A549 (cell line): ENCODE data around the gene NCOA7. TPM values are rescaled to one million over a fixed set of nuclear protein-coding genes. Genes with fewer than 3 reads are reported as not detected.
A peak's percentile ranks its signal among the peaks of the same experiment; 100 is the strongest.
"Not testable (repeated sequence)": the region's sequence is repeated elsewhere in the genome, so short reads cannot be mapped to it uniquely, and the experiment has no call there.

Experiments
- ATAC-seq, 2 experiments: fragments of 200-7000 bp in 1 of 2; fragments of >200 bp in 1 of 2; cut with Nextera tagmentation in 1 of 2; cut with Tn5 transposase in 1 of 2; 3 replicates each; pipeline versions ENCODE4 v1.8.0 to v1.9.1; 2018 to 2020; ENCODE audit warnings: mild to moderate bottlenecking in 1 of 2, moderate library complexity in 1 of 2
- CTCF ChIA-PET: fragments of 300-600 bp; sonication (Branson Sonifier 250); formaldehyde crosslinking; extraction: SDS; loops from one replicate; lab custom pipeline; 2021; ENCODE audit warnings: antibody characterized with exemption, inconsistent platforms; lab: Yijun Ruan, JAX
- POLR2A ChIA-PET: fragments of 350-600 bp; formaldehyde crosslinking; extraction: SDS; loops from one replicate; lab custom pipeline; 2021; ENCODE audit warnings: antibody characterized with exemption, inconsistent platforms; lab: Yijun Ruan, JAX
- DNase-seq, 2 experiments: peaks; one replicate each; pipeline versions ENCODE4 v3.0.0 to v3.0.0-alpha.2; 2011 to 2016; ENCODE audit warnings: low read depth in 1 of 2, low spot score in 1 of 2
- FAIRE-seq: peaks from 2 replicates; lab custom pipeline; 2011; peaks lifted over from hg19 to GRCh38; lab: Jason Lieb, UNC
- H3K27ac ChIP-seq, 2 experiments: fragments of >200 bp; sonication (Bioruptor Twin); formaldehyde crosslinking; 3 replicates each; pipeline ENCODE4 v1.5.1; 2016 to 2017
- H3K4me1 ChIP-seq: fragments of >200 bp; sonication (Bioruptor Twin); formaldehyde crosslinking; 3 replicates; pipeline ENCODE4 v1.6.1; 2016
- H3K4me2 ChIP-seq: fragments of >200 bp; sonication (Bioruptor Twin); formaldehyde crosslinking; 3 replicates; pipeline ENCODE4 v1.6.1; 2016
- H3K4me3 ChIP-seq: fragments of >200 bp; sonication (Bioruptor Twin); formaldehyde crosslinking; 3 replicates; pipeline ENCODE4 v1.5.1; 2016
- H3K9me3 ChIP-seq: fragments of >200 bp; sonication (Bioruptor Twin); formaldehyde crosslinking; 3 replicates; pipeline ENCODE4 v1.6.1; 2016
- CBX2 ChIP-seq: fragments of 200-600 bp; sonication (generic); IDR thresholded peaks from 2 replicates; pipeline ENCODE4 v1.6.1; 2016; ENCODE audit warnings: low read depth, mild to moderate bottlenecking, borderline replicate concordance
- CEBPB ChIP-seq, 2 experiments: fragments of >200 bp in 1 of 2; sonication (Bioruptor Twin) in 1 of 2; formaldehyde crosslinking in 1 of 2; IDR thresholded peaks; 2 replicates each; pipeline ENCODE4 v1.6.1; 2012 to 2016
- CHD4 ChIP-seq: fragments of 200-600 bp; sonication (generic); IDR thresholded peaks from 2 replicates; pipeline ENCODE4 v1.6.1; 2016; ENCODE audit warnings: antibody characterized with exemption, mild to moderate bottlenecking, borderline replicate concordance
- ESRRA ChIP-seq: fragments of 150-350 bp; IDR thresholded peaks from 2 replicates; pipeline ENCODE4 v1.6.1; 2014; ENCODE audit warnings: mild to moderate bottlenecking, low read length, borderline replicate concordance
- FOSB ChIP-seq: fragments of 250-450 bp; sonication (Bioruptor Pico); IDR thresholded peaks from 2 replicates; pipeline ENCODE4 v1.5.0; 2020; ENCODE audit warnings: mild to moderate bottlenecking, moderate library complexity
- JUN ChIP-seq, 2 experiments: fragments of >200 bp; sonication (Bioruptor Twin); formaldehyde crosslinking; IDR thresholded peaks; 2 replicates in 1 of 2; 3 replicates in 1 of 2; pipeline ENCODE4 v1.6.1; 2016 to 2017
- MYC ChIP-seq: IDR thresholded peaks from 2 replicates; pipeline ENCODE4 v1.6.1; 2012; ENCODE audit warnings: mild to moderate bottlenecking, inconsistent platforms, low read length, improper control_type of control experiment, borderline replicate concordance
- NR3C1 ChIP-seq: fragments of >200 bp; sonication (Bioruptor Twin); formaldehyde crosslinking; IDR thresholded peaks from 3 replicates; pipeline ENCODE4 v1.6.1; 2017
- PHF8 ChIP-seq: fragments of 200-600 bp; sonication (generic); IDR thresholded peaks from 2 replicates; pipeline ENCODE4 v1.6.1; 2016; ENCODE audit warnings: low read depth, mild to moderate bottlenecking, antibody characterized with exemption, moderate library complexity, borderline replicate concordance
- RAD21 ChIP-seq, 2 experiments: fragments of >200 bp in 1 of 2; sonication (Bioruptor Twin) in 1 of 2; formaldehyde crosslinking in 1 of 2; IDR thresholded peaks in 1 of 2; conservative IDR thresholded peaks in 1 of 2; 2 replicates in 1 of 2; 3 replicates in 1 of 2; pipeline ENCODE4 v1.6.1; 2012 to 2018; ENCODE audit warnings: inconsistent platforms in 1 of 2
- SMC3 ChIP-seq: fragments of >200 bp; sonication (Bioruptor Twin); formaldehyde crosslinking; IDR thresholded peaks from 3 replicates; pipeline ENCODE4 v1.6.1; 2018; ENCODE audit warnings: inconsistent platforms
- TFCP2L1 ChIP-seq: fragments of 250-450 bp; sonication (Bioruptor Pico); IDR thresholded peaks from 2 replicates; pipeline ENCODE4 v1.5.0; 2021; ENCODE audit warnings: mild to moderate bottlenecking
- ZFP36 ChIP-seq: fragments of 450-650 bp; IDR thresholded peaks from 2 replicates; pipeline ENCODE4 v1.6.1; 2014; ENCODE audit warnings: borderline replicate concordance; ENCODE audit not compliant: partially characterized antibody
- WGBS: methylation state at CpG from one replicate; pipeline ENCODE4 v1.1.6; 2017; ENCODE audit errors: missing lambda C conversion rate; 5-methylcytosine and 5-hydroxymethylcytosine counted together
- polyA plus RNA-seq, 4 experiments: library from polyadenylated mRNA; depleted of rRNA in 3 of 4; stranded (reverse); fragments of >200 nt; fragmentation: RNase III in 1 of 4; extraction: RNeasy Plus Mini Kit Qiagen cat#74134 plus additional on column Dnase treatment in 1 of 4; gene quantifications; 2 replicates in 3 of 4; 3 replicates in 1 of 4; pipeline ENCODE4 v1.2.3, GENCODE V29; 2011 to 2017
- TF ChIP-seq, protein P1 (sequence below): fragments of >200 bp; sonication (Bioruptor Twin); formaldehyde crosslinking; IDR thresholded peaks from 3 replicates; pipeline ENCODE4 v1.6.1; 2016
- TF ChIP-seq, protein P2 (sequence below): fragments of 450-650 bp; IDR thresholded peaks from 2 replicates; pipeline ENCODE4 v1.6.1; 2014; ENCODE audit warnings: antibody characterized with exemption
- TF ChIP-seq, protein P3 (sequence below): IDR thresholded peaks from 2 replicates; pipeline ENCODE4 v1.6.1; 2012

The NCOA7 gene
- polyA plus RNA-seq, 2 of the 4 experiments (the other 2 are of a cell fraction): 66.4 to 195 TPM

DNA sequence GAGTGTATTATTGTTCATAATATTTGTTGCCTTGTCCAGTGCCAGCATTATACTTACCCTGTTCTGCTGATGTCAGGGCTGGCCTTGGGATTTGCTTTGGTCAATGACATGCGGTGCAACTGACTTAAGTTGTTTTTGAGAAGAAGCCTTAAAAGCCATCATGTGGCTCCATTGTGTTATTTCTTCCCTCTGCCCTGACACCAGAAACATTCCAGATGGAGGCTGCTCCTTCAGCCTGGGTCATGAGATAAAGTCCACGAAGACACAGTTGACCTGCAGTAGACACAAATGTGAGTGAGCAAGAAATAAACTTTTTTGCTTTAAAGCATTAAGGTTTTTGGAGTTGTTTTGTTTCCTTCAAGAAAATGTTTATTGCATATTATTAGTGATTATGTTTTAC lies 158.3 kb downstream of the NCOA7 start:
- no peak overlapping the region for H3K4me3 ChIP-seq
- H3K4me2 ChIP-seq: peak overlapping the region; percentile 68
- 92% methylated on average over 2 of the region's 2 CpGs for WGBS
- H3K9me3 ChIP-seq: no peaks in the 10 kb centered on the region
- no peak for TF ChIP-seq CBX2
- no peak for TF ChIP-seq NR3C1
- TF ChIP-seq SMC3: no peak
- no peak for TF ChIP-seq RAD21 (conservative IDR thresholded peaks at IDR 0.05 in 1 of 2, IDR thresholded peaks at IDR 0.05 in 1 of 2)
- no peak for TF ChIP-seq CHD4
- no peak for TF ChIP-seq MYC
- no peak for TF ChIP-seq FOSB (CRISPR knock-in tag)
- TF ChIP-seq TFCP2L1 (CRISPR knock-in tag): no peak
- no peak for TF ChIP-seq PHF8
- TF ChIP-seq, protein P1, sequence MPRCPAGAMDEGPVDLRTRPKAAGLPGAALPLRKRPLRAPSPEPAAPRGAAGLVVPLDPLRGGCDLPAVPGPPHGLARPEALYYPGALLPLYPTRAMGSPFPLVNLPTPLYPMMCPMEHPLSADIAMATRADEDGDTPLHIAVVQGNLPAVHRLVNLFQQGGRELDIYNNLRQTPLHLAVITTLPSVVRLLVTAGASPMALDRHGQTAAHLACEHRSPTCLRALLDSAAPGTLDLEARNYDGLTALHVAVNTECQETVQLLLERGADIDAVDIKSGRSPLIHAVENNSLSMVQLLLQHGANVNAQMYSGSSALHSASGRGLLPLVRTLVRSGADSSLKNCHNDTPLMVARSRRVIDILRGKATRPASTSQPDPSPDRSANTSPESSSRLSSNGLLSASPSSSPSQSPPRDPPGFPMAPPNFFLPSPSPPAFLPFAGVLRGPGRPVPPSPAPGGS: no peak
- TF ChIP-seq, protein P2, sequence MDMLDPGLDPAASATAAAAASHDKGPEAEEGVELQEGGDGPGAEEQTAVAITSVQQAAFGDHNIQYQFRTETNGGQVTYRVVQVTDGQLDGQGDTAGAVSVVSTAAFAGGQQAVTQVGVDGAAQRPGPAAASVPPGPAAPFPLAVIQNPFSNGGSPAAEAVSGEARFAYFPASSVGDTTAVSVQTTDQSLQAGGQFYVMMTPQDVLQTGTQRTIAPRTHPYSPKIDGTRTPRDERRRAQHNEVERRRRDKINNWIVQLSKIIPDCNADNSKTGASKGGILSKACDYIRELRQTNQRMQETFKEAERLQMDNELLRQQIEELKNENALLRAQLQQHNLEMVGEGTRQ: no peak
- TF ChIP-seq ESRRA: no peak
- TF ChIP-seq ZFP36: no peak
- TF ChIP-seq, all 56 proteins: peak for 0
- ATAC-seq: no peak
- no peak for FAIRE-seq
- ChIA-PET CTCF (interaction anchor here (1.6 to 1.9 kb wide), 2 partner anchors 9 to 49 kb away, joined by 4 to 5 read pairs; no protein-coding TSS in a partner anchor), POLR2A (no interaction called here)
- Histone ChIP-seq H3K27ac (peak overlapping the region; percentile 93 to 98), H3K4me1 (peaks cover 78% of the 10 kb centered on the region)
- no peak for DNase-seq

DNA sequence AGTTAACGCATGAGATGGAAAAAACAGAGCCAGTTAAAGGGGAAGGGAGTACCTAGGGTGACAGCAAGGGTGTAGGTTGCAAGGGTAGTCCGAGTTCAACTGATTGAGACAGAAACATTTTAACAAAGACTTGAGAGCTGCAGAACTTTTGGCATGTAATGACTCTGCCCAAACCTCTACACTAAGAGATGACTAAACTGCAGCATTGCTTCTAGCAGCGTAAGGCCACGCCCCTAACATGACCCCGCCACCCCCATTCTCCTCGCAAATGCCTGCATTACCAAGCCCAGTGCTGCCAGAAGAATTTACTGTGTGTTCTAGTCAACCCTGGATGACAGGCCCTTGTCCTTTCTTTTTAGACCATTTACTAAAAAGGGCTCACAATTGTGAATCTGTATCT lies 159.5 kb downstream of the NCOA7 start:
- FAIRE-seq (no peak), ATAC-seq (peak; percentile 47 to 49; a peak in 5 of 6 replicates)
- peak overlapping the region; percentile 93 to 98 for H3K27ac ChIP-seq
- H3K4me1 ChIP-seq: peaks cover 65% of the 10 kb centered on the region
- H3K4me2 ChIP-seq: peak overlapping the region; percentile 66
- WGBS: 9% methylated on average over 6 of the region's 6 CpGs
- ChIA-PET CTCF (interaction anchor here (1.4 to 8.4 kb wide), 2 partner anchors 34 to 44 kb away, joined by 3 to 148 read pairs; no protein-coding TSS in a partner anchor), POLR2A (no interaction called here)
- TF ChIP-seq, protein P1: no peak
- TF ChIP-seq JUN (IDR thresholded peaks at IDR 0.05) (0 out of 5 replicates have a peak, but pooled peaks of 1 of the 2 experiments have one; percentile 33), CEBPB (IDR thresholded peaks at IDR 0.05) (no peak)
- TF ChIP-seq, all 56 proteins: peak for 1
- peak in 1 of 2 experiments; percentile 85 for DNase-seq
- Histone ChIP-seq H3K9me3 (no peaks in the 10 kb centered on the region), H3K4me3 (no peak overlapping the region)

DNA sequence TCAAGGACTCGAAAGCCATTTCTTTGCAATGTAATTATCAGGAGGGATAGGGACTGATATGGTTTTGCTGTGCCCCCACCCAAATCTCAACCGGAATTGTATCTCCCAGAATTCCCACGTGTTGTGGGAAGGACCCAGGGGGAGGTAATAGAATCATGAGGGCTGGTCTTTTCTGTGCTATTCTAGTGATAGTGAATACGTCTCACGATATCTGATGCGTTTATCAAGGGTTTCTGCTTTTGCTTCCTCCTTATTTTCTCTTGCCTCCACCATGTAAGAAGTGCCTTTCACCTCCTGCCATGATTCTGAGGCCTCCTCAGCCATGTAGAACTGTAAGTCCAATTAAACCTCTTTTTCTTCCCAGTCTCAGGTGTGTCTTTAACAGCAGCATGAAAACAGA lies 160.0 kb downstream of the NCOA7 start:
- FAIRE-seq, ATAC-seq, POLR2A ChIA-PET, H3K9me3 ChIP-seq, H3K4me3 ChIP-seq, DNase-seq: not testable (repeated sequence)
- Histone ChIP-seq H3K4me2 (peak overlapping the region; percentile 66), H3K27ac (peak overlapping the region; percentile 93 to 98), H3K4me1 (peaks cover 63% of the 10 kb centered on the region)
- WGBS: 70% methylated on average over 6 of the region's 6 CpGs
- TF ChIP-seq, protein P3, sequence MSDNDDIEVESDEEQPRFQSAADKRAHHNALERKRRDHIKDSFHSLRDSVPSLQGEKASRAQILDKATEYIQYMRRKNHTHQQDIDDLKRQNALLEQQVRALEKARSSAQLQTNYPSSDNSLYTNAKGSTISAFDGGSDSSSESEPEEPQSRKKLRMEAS: 0 out of 2 replicates have a peak, but pooled peaks have one; percentile 10
- CTCF ChIA-PET: interaction anchor here (1.3 to 8.4 kb wide), 7 partner anchors 7 to 112 kb away, joined by 3 to 148 read pairs (median 13); no protein-coding TSS in a partner anchor
